H9 (cell line): ENCODE results near the gene CHSY3. TPM values are rescaled to one million over a fixed set of nuclear protein-coding genes. Genes with fewer than 3 reads are reported as not detected.

Source experiments
- DNase-seq: peaks from one replicate; pipeline ENCODE4 v3.0.0-alpha.2; 2017
- H2AFZ ChIP-seq: one replicate; pipeline ENCODE4 v1.6.1; 2013; ENCODE audit warnings: mild to moderate bottlenecking, low read length, control low read depth, moderate library complexity
- H2AK5ac ChIP-seq: 2 replicates; pipeline ENCODE4 v1.6.1; 2013; ENCODE audit warnings: low read length, control low read depth, mixed read lengths; ENCODE audit not compliant: insufficient read length
- H2BK120ac ChIP-seq: one replicate; pipeline ENCODE4 v1.6.1; 2013; ENCODE audit warnings: low read depth, mild to moderate bottlenecking, low read length, control low read depth, inconsistent platforms; ENCODE audit not compliant: poor library complexity, severe bottlenecking
- H2BK12ac ChIP-seq: 2 replicates; pipeline ENCODE4 v1.6.1; 2013; ENCODE audit warnings: low read length, control low read depth, mixed read lengths, low read depth; ENCODE audit not compliant: insufficient read length
- H2BK15ac ChIP-seq: 2 replicates; pipeline ENCODE4 v1.6.1; 2013; ENCODE audit warnings: low read depth, low read length, control low read depth
- H2BK20ac ChIP-seq: one replicate; pipeline ENCODE4 v1.6.1; 2013; ENCODE audit warnings: low read depth, mild to moderate bottlenecking, low read length, control low read depth, inconsistent platforms; ENCODE audit not compliant: poor library complexity, severe bottlenecking
- H2BK5ac ChIP-seq: 2 replicates; pipeline ENCODE4 v1.6.1; 2013; ENCODE audit warnings: low read length, control low read depth, mixed read lengths; ENCODE audit not compliant: insufficient read length
- H3K14ac ChIP-seq: 2 replicates; pipeline ENCODE4 v1.6.1; 2013; ENCODE audit warnings: low read length, control low read depth; ENCODE audit not compliant: insufficient read depth
- H3K18ac ChIP-seq: 2 replicates; pipeline ENCODE4 v1.6.1; 2013; ENCODE audit warnings: low read depth, mild to moderate bottlenecking, mixed read lengths, low read length, control low read depth; ENCODE audit not compliant: insufficient read length
- H3K23ac ChIP-seq: 2 replicates; pipeline ENCODE4 v1.6.1; 2013; ENCODE audit warnings: low read length, control low read depth, mixed read lengths, low read depth; ENCODE audit not compliant: insufficient read length
- H3K23me2 ChIP-seq: 2 replicates; pipeline ENCODE4 v1.6.1; 2013; ENCODE audit warnings: low read depth, mild to moderate bottlenecking, mixed read lengths, low read length, control low read depth; ENCODE audit not compliant: insufficient read length, poor library complexity, severe bottlenecking
- H3K27ac ChIP-seq: 2 replicates; pipeline ENCODE4 v1.5.1; 2013; ENCODE audit warnings: low read length, control low read depth, mixed read lengths, low read depth; ENCODE audit not compliant: insufficient read length
- H3K27me3 ChIP-seq: 2 replicates; pipeline ENCODE4 v1.6.1; 2013; ENCODE audit warnings: low read length, control low read depth, inconsistent platforms; ENCODE audit not compliant: insufficient read depth
- H3K4ac ChIP-seq: 2 replicates; pipeline ENCODE4 v1.6.1; 2013; ENCODE audit warnings: low read depth, mild to moderate bottlenecking, control low read depth, inconsistent platforms, low read length, moderate library complexity
- H3K4me1 ChIP-seq: 2 replicates; pipeline ENCODE4 v1.6.1; 2013; ENCODE audit warnings: low read length, control low read depth, inconsistent platforms; ENCODE audit not compliant: insufficient read depth
- H3K4me2 ChIP-seq: 2 replicates; pipeline ENCODE4 v1.6.1; 2013; ENCODE audit warnings: low read length, control low read depth, mixed read lengths; ENCODE audit not compliant: insufficient read length, insufficient read depth
- H3K56ac ChIP-seq: 2 replicates; pipeline ENCODE4 v1.6.1; 2013; ENCODE audit warnings: low read depth, mild to moderate bottlenecking, mixed read lengths, low read length, control low read depth; ENCODE audit not compliant: insufficient read length
- H3K79me1 ChIP-seq: 2 replicates; pipeline ENCODE4 v1.6.1; 2013; ENCODE audit warnings: low read depth, mild to moderate bottlenecking, moderate library complexity, low read length, control low read depth, inconsistent platforms; ENCODE audit not compliant: insufficient read depth, poor library complexity, severe bottlenecking
- H3K79me2 ChIP-seq: 2 replicates; pipeline ENCODE4 v1.6.1; 2013; ENCODE audit warnings: low read length, control low read depth, inconsistent platforms; ENCODE audit not compliant: insufficient read depth
- H3K9ac ChIP-seq: 2 replicates; pipeline ENCODE4 v1.6.1; 2013; ENCODE audit warnings: low read length, control low read depth, mixed read lengths; ENCODE audit not compliant: insufficient read length; ENCODE audit errors: extremely low read depth
- H3K9me3 ChIP-seq: one replicate; pipeline ENCODE4 v1.6.1; 2013; ENCODE audit warnings: low read depth, low read length, inconsistent platforms; ENCODE audit not compliant: control insufficient read depth
- H3T11ph ChIP-seq: one replicate; pipeline ENCODE4 v1.6.1; 2013; ENCODE audit warnings: mild to moderate bottlenecking, low read length, control low read depth, inconsistent platforms
- H4K20me1 ChIP-seq: one replicate; pipeline ENCODE4 v1.6.1; 2013; ENCODE audit not compliant: control insufficient read depth, insufficient read length, insufficient read depth
- H4K5ac ChIP-seq: 2 replicates; pipeline ENCODE4 v1.6.1; 2013; ENCODE audit warnings: low read depth, mild to moderate bottlenecking, mixed read lengths, low read length, control low read depth; ENCODE audit not compliant: insufficient read length
- H4K8ac ChIP-seq: replicated peaks from 2 replicates; pipeline ENCODE4 v1.6.1; 2013; ENCODE audit warnings: low read length, control low read depth, mixed read lengths, low read depth; ENCODE audit not compliant: insufficient read length
- H4K91ac ChIP-seq: 2 replicates; pipeline ENCODE4 v1.6.1; 2013; ENCODE audit warnings: low read depth, mild to moderate bottlenecking, moderate library complexity, mixed read lengths, low read length, control low read depth; ENCODE audit not compliant: insufficient read length
- H3K27ac Mint-ChIP-seq, 3 experiments: 2 replicates in 2 of 3; 3 replicates in 1 of 3; pipeline ENCODE4 v1.8.0; 2020 to 2021; ENCODE audit warnings: mixed read lengths in 3 of 3, mild to moderate bottlenecking in 1 of 3, moderate library complexity in 1 of 3
- H3K27me3 Mint-ChIP-seq: 2 replicates; pipeline ENCODE4 v1.8.0; 2021; ENCODE audit warnings: low read depth, mild to moderate bottlenecking, moderate library complexity, mixed read lengths
- H3K36me3 Mint-ChIP-seq, 3 experiments: 2 replicates in 2 of 3; 3 replicates in 1 of 3; pipeline ENCODE4 v1.8.0; 2020 to 2021; ENCODE audit warnings: low read depth in 3 of 3, mixed read lengths in 3 of 3; ENCODE audit not compliant: insufficient read depth in 1 of 3
- H3K4me1 Mint-ChIP-seq, 2 experiments: 2 replicates each; pipeline ENCODE4 v1.8.0; 2020; ENCODE audit warnings: mixed read lengths in 2 of 2
- H3K4me3 Mint-ChIP-seq, 2 experiments: 2 replicates in 1 of 2; 3 replicates in 1 of 2; pipeline ENCODE4 v1.8.0; 2020 to 2021; ENCODE audit warnings: mild to moderate bottlenecking in 2 of 2, mixed read lengths in 2 of 2, moderate library complexity in 1 of 2
- H3K9me3 Mint-ChIP-seq, 2 experiments: 2 replicates in 1 of 2; 3 replicates in 1 of 2; pipeline ENCODE4 v1.8.0; 2020; ENCODE audit warnings: mild to moderate bottlenecking in 2 of 2, mixed read lengths in 2 of 2, moderate library complexity in 1 of 2
- CTCF ChIP-seq: fragments of 200-600 bp; sonication (generic); conservative IDR thresholded peaks from 3 replicates; pipeline ENCODE4 v1.8.0; 2021; ENCODE audit warnings: antibody characterized with exemption, mild to moderate bottlenecking
- WGBS: extraction: QIAGEN DNeasy Blood & Tissue Kit; methylation state at CpG from one replicate; pipeline ENCODE4 v1.1.7; 2013; ENCODE audit warnings: missing lambda C conversion rate, low lambda C conversion rate, mixed read lengths; ENCODE audit not compliant: insufficient read length; ENCODE audit errors: extremely low coverage; 5-methylcytosine and 5-hydroxymethylcytosine counted together
- total RNA-seq: library from RNA; stranded (reverse); gene quantifications from 2 replicates; pipeline ENCODE4 v1.2.1, GENCODE V29; 2021

CHSY3 gene
- total RNA-seq, 1 experiment from 2014 or later = 0.37 TPM

DNA sequence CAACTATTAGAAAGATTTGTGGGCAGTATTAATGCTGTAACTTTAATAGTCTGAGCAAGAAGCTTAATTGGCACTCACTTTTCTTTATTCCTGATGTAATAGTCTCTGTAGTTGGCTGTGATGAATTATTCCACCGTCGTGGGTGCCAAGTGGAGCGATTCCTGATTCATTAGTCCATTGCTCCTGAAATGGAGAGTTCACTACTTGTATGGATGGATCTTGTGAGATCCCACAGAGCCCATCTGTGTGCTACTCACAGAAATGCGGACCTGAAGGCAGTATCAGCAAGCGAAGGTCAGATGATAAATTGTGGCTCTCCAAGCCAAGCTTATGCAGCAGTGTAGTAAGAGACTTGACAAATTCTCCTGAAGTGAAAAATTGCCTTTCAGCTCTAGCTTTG is 212.2 kb downstream of the CHSY3 start:
- H3K56ac ChIP-seq = no peak overlapping the region
- no peaks in the 10 kb centered on the region for H3K27me3 Mint-ChIP-seq
- H3K18ac ChIP-seq = no peak overlapping the region
- peaks cover 2% of the 10 kb centered on the region; the same call in 1 of the 2 replicates for H3K4me1 ChIP-seq
- no peak overlapping the region for H3K4ac ChIP-seq
- H4K8ac ChIP-seq = no peak overlapping the region
- H3K23ac ChIP-seq = no peak overlapping the region
- DNase-seq = no peak
- no peak overlapping the region for H3K4me3 Mint-ChIP-seq
- no peak overlapping the region for H3K4me2 ChIP-seq
- H2BK20ac ChIP-seq = no peak overlapping the region
- no peak overlapping the region for H3K9ac ChIP-seq
- H3K14ac ChIP-seq = no peak overlapping the region
- H3K9me3 ChIP-seq = no peaks in the 10 kb centered on the region
- H3K9me3 Mint-ChIP-seq = no peaks in the 10 kb centered on the region
- H3K27me3 ChIP-seq = no peaks in the 10 kb centered on the region
- H3K79me2 ChIP-seq = no peaks in the 10 kb centered on the region
- TF ChIP-seq CTCF = no peak
- no peak overlapping the region for H2AK5ac ChIP-seq
- H2BK15ac ChIP-seq = no peak overlapping the region
- no peak overlapping the region for H2BK120ac ChIP-seq
- no peak overlapping the region for H4K91ac ChIP-seq
- H4K20me1 ChIP-seq = no peaks in the 10 kb centered on the region
- no peaks in the 10 kb centered on the region for H3K23me2 ChIP-seq
- no peak overlapping the region for H3K27ac ChIP-seq
- no peak overlapping the region for H2BK12ac ChIP-seq
- no peak overlapping the region for H3K27ac Mint-ChIP-seq
- H2BK5ac ChIP-seq = no peak overlapping the region
- no CpG with 5 or more reads among the region's 5 CpGs for WGBS
- no peak overlapping the region for H2AFZ ChIP-seq
- no peaks in the 10 kb centered on the region for H3K79me1 ChIP-seq
- H3K4me1 Mint-ChIP-seq = peaks cover 0 to 10% of the 10 kb centered on the region in 2 experiments; a peak in 2 of 4 replicates
- no peak overlapping the region for H4K5ac ChIP-seq
- no peaks in the 10 kb centered on the region for H3K36me3 Mint-ChIP-seq
- H3T11ph ChIP-seq = no peak overlapping the region
